GM21526 (cell line): Measurements from ENCODE around the gene ENKD1.

Source experiments
- ATAC-seq: cut with Tn5 transposase; IDR thresholded peaks from one replicate; pipeline ENCODE4 v1.9.1; 2021; ENCODE audit warnings: moderate library complexity; ENCODE audit not compliant: unreplicated experiment, low FRiP score

Gene ENKD1

DNA sequence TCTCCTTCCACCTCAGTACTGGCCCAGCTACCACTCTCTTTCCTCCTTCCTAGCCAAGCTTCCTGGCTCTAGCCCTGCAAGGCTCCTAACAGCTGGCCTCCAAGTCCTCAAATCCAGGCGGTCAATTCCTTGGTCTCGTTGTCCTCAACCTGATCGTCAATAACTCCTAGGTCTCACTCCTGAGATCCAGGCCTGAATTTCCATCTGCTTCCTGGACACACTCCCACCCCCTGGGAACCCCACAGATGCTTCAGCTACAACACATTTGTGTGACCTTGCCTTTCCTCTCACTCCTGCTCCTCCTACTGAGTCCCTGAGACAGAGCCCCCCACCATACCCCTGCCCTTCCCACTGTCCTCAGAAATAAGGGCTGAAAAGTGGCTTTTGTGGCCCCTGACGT, 2.3 kb downstream of the ENKD1 start:
- no peak for ATAC-seq

DNA sequence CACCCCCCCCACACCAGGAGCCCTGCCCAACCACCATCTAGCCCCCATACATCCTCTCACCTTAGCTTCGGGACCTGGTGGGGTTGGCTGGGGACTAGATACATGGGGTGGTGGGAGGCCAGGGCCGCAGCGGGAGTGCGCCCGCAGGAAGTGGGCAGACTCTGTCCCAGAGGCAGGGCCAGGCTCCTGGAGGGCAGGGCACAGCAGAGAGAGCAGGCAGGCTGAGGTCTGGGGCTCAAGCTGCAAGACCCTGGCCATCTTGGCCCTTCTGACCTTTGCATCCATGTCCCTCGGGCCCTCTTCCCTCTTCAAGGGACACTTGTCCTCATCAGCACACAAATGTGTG, 2.7 kb downstream of the ENKD1 start:
- ATAC-seq, result no peak

DNA sequence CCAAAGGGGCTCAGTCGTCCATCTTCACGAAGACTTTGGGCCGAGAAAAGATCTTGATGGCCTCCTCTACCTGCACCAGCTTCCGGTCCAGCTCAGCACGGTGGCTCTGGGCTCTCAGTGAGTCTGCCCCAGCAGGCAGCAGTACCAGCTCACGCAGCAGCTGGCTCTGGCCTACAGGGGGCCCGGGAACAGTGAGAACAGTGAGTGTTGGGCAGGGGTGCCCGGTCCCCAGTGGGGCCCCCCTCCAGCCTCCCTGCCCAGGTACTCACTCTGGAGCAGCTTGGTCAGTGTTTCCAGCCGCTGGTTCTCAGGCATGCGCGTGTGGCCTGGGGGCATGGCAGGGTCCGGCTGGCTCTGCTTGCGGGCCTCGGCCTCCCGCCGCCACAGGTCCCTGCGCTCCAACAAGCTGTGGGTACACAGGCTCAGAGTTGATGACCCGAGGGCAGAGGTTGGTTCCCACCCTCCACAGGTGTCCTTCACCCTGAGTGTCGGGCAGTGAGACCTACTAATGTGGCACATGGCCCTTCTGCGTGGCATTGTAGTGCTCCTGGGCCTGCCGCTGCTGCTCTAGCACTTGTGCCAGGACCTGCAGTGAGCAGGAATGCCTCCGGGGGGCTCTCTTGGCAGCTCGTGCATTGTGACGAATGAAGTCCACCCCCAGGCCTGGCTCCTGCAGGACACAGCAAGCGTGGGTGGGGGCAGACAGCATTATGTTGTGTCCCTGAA, 3.2 kb downstream of the ENKD1 start:
- no peak for ATAC-seq

DNA sequence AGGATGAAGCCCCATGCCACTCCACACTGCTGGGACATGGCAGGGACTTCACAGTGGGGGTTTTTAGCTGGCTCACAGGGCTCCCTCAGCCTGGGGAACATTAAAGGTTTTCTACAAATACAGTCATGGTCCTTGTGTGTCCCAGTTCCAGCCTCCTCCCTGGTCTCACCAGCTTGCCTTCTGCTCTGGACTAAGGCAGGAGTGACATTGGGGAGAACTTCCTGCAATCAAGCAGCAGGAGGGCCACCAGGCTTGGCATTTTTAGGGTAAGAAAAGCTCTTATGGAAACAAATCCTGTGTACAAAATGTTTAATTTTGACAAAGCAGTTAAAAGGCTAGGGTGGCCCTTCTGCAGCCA, 3.9 kb downstream of the ENKD1 start:
- no peak for ATAC-seq

DNA sequence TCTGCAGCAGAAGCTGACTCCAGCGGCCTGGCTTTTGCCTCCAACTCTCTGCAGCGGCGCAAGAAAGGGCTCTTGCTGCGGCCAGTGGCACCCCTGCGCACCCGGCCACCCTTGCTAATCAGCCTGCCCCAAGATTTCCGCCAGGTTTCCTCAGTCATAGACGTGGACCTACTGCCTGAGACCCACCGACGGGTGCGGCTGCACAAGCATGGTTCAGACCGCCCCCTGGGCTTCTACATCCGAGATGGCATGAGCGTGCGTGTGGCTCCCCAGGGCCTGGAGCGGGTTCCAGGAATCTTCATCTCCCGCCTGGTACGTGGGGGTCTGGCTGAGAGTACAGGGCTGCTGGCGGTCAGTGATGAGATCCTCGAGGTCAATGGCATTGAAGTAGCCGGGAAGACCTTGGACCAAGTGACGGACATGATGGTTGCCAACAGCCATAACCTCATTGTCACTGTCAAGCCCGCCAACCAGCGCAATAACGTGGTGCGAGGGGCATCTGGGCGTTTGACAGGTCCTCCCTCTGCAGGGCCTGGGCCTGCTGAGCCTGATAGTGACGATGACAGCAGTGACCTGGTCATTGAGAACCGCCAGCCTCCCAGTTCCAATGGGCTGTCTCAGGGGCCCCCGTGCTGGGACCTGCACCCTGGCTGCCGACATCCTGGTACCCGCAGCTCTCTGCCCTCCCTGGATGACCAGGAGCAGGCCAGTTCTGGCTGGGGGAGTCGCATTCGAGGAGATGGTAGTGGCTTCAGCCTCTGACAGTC, 4.5 kb downstream of the ENKD1 start:
- no peak for ATAC-seq

DNA sequence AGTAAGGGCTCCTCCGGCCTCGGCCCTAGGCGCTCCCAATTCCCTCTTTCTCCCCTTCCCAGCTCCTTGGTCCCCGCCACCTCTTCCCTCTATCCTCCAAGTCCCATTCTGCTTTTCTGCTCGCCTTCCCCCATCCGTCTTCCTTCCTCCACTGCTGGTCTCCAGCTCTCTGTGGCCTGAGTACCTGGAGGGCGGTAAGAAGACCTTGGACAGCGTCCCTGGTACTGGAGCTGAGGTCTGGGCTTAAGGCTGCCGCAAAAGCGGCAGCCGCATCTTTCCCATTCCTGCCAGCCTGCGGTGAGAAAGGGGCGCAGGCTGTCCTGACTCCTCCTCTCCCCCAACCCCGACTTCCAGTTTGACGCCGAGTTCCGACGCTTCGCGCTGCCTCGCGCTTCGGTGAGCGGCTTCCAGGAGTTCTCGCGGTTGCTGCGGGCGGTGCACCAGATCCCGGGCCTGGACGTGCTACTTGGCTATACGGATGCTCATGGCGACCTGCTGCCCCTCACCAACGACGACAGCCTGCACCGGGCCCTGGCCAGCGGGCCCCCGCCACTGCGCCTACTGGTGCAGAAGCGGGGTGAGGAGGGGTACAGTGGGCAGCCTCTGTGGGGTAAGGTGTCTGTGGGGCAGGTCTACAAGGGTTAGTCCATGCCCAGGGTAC, 5.3 kb downstream of the ENKD1 start:
- no peak for ATAC-seq

DNA sequence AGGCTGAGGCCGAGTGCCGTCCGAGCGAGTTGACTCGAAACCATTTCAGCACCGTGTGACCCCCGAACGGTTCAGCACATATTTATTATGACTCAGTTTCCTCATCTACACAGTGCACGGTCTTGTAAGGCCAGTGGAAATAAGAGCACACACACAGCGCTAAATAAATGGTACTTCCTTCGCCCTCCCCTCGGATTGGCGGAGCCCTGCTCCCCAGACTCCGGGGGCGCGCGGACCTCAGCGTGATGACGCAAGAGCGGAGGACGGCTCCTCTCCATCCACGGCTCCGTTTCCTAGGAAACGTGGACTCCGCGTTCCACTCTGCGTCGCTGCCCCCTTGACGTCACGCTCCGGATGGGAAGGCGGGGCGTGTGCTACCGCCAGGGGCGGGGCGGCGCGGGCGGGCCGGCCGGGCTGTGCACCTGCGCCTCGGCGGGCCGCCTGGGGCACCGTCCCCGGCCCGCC, 6.0 kb downstream of the ENKD1 start, which contains the start of gene PARD6A:
PARD6A (plus strand) TSS at position 397 of the 465 bp plus-strand sequence. CDS start 79 bp downstream, outside the sequence.
- peak; percentile 55 for ATAC-seq

DNA sequence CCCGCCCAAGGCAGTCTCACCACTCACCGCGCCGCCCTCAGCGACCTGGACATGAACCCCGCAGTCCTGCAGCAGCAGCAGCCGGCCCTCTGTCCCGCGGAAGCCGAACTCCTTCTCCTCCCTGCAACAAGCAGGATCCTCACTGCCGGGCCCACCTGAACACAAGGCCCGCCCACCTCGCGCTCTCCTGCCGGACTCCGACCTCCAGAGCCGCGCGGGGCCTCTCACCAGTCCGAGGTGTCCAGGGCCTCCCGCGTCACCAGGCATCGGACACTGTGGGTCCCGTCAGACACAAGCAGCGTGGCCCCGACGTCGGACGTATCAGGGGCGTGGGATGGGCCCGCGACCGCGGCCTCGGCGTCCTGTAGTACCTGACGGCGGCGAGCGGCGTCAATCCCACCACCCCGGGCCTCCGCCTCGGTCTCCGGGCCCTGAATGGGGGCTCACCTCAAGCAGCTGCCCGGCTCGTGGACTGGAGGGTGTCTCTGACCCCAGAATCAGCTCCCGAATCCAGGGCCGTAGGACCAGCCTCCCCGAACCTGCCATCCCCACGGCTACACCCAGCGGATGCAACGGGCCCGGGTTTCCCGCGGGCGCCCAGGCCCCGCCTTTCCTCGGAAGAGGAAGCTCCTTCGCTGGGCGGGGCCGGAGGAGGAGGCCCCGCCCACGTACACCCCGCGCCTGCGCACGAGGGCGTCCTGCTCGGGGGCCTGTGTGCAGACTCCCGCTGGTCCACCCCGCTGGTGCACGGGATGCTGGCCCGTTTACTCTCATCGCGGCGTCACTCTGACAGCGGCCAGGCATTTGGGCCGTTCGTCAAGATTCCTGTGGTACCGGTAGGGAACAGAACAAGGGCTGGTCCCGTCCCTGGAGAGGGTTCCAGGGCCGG, 6.6 kb downstream of the ENKD1 start, which contains the start of gene ACD:
ACD (minus strand) TSS at position 586 of the 889 bp plus-strand sequence; CDS start at position 546, 40 bp downstream.
- peak; percentile 50 for ATAC-seq

DNA sequence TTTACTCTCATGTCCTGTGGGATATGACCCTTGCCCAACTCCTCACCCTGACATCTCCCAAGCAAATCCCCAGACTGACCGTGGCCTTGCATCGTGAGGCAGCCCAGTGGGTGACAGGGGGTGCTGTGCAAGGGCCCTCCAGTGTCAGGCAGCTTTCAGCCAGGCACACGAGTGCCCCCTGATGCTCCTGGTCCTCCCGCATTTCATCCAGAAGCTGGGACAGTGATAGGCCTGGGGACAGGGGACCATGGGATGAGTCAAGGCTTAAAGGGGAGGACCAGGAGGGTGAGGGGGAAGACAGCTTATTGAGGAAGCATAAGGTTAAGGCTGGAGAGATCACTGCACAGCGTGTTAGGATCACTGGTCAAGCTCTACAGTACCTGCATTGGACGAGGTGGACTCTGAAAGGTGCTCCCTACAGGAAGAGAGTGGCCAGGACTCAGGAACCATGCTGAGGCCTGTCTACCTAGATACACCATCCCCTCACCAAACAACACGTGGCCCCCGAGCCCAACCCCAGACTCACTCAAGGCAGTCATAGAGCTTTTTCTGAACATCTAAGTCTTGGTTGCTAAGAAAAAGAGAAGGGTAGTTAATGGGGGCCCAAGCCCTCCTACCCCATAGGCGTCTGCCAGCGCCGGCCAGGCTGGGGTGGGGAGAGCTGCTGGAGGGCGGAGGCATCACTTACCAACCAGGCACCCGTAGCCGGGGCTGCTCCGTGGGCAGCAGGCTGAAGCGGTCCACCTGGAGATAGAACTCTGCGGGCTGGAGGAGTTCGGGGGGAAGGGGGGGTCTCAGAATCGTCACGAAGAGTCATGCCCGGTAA, 7.5 kb downstream of the ENKD1 start:
- ATAC-seq, result no peak

DNA sequence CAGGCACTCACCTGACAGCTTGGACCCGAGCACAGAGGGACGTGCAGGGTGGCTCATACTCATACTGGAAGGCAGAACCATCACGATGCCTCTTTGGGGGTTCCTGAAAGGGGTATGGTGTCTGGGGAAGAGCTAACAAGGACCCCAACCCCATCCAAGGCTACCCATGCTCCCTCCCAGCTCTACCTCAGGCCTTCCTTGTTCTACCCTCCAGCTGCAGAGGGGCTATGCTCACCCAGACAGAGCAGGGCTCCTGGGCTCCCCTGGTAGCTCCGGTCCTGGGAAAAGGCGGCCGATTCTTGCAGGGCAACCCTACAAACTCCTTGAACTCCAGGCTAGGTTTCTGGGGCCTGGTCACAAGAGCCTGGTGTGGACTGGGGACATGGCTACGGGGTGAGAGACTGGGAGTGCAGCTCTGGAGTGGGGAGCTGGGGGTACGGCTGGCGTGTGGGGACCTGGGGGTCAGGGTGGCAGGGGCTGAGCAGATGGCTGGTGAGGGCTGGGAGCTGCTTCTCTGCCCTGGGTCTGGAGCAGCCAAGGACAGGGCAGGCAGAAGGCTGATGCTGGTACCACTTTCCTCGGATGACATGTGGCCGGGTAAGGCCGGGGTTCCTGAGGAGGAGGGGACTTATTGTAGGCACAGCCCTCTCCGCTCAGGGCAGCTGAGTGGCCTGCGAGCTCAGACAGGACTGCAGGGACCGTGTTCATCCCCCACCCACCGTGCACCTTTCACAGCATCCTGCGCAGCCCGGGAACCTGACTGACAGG, 8.6 kb downstream of the ENKD1 start:
- no peak for ATAC-seq

DNA sequence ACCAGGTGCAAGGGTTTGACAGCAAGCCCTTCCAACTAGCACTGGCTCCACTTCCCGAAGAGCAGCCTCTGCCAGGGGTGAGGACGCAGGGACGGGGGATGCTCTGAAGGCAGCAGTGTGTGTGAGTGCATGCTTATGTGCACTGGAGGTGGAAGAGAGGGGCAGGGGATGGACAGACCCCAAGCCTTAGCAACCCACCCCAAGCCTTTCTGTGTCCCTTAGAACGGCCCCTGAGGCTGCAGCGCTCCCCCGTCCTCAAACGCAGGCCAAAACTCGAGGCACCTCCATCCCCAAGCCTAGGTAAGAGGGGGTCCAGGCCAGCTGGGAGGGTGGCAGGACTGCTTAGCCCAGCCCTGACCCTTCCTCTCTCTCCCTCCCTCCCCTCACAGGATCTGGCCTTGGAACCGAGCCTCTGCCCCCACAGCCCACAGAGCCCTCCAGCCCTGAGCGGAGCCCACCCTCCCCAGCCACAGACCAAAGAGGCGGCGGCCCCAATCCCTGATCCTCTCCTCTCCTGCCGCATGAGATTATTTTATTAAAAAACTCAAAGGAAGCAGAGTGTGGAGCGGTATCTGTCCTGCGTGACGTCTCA, 9.4 kb downstream of the ENKD1 start:
- no peak for ATAC-seq

DNA sequence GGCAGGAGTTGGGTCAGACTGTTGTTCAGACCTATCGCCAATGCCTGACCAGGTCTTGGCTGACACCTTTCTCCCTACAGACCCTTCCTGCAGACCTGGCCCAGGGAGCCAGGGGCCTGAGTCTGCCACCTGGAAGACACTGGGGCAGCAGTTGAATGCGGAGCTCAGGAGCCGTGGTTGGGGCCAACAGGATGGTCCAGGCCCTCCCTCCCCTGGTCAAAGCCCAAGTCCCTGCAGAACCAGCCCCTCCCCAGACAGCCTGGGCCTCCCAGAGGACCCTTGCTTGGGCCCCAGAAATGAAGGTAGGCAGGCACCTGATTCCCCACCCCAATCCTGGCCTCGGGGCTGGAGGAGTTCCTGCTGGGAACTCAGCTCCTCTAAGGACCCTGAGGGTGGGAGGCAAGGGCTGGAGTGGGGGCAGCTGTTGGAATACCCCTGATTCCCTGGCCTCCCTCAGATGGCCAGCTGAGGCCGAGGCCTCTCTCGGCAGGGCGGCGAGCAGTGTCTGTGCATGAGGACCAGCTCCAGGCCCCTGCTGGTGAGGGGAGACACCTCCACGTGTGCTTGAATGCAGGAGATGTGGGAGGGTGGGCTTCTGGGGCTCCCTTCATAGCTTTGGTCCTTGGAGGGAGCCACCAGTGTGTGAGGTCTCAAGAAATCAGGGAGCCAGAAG, 10.1 kb downstream of the ENKD1 start:
- no peak for ATAC-seq

DNA sequence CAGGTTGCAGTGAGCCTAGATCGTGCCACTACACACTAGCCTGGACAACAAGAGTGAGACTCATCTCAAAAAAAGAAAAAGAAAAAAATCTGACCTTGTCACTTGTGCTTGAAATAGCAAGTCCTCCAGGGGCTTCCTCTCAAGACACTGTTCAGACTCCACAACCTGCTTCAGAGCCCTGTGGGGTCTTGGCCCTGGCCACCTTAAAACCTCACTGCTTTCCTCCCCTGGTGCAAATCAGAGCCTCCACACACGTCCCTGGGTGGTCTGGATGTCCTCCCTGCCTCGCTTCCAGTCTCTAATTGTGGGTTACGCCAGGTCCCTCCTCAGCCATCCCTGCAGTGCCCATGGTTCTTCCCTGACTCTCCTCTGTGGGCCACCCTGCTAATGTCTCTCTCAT, 11.2 kb downstream of the ENKD1 start:
- ATAC-seq, result no peak

DNA sequence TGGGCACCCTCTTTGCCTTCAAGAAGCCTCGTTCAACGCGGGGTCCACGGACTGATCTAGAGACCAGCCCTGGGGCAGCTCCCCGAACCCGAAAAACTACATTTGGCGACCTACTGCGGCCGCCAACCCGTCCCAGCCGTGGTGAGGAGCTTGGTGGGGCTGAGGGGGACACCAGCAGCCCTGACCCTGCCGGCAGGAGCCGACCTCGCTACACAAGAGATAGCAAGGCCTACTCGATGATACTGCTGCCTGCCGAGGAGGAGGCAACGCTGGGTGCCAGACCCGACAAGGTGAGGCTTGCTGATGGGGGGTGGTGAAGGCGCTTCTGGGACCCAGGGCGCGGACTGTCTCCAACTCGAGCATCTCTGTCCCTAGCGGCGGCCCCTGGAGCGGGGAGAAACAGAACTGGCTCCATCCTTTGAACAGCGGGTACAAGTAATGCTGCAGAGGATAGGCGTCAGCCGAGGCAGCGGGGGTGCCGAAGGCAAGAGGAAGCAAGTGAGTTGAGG, 12.1 kb downstream of the ENKD1 start:
- ATAC-seq, result no peak

DNA sequence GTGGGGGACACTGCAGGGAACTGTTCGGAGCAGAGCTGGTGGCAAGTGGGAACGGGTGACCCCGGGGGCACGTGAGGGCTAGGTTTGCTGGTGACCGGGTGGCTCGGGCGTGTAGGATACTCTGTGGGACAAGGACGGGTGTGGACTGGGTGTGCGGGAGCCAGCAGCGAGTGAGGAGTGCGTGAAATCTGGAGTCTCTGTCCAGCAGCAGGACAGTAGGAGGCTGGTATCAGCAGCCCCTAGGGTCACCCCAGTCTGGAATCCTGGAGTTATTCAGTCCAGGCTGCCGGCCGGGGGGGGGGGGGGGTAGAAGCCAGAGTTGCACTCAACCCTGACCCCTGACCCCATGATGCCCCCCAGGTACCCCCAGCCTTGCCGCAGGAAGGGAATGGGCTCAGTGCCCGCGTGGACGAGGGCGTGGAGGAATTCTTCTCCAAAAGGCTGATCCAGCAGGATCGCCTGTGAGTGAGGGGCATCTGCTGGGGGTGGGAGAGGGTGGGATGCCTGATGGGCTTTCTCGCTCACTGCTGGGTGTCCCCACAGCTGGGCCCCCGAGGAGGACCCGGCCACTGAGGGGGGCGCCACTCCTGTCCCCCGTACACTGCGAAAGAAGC, 12.7 kb downstream of the ENKD1 start:
- no peak for ATAC-seq

DNA sequence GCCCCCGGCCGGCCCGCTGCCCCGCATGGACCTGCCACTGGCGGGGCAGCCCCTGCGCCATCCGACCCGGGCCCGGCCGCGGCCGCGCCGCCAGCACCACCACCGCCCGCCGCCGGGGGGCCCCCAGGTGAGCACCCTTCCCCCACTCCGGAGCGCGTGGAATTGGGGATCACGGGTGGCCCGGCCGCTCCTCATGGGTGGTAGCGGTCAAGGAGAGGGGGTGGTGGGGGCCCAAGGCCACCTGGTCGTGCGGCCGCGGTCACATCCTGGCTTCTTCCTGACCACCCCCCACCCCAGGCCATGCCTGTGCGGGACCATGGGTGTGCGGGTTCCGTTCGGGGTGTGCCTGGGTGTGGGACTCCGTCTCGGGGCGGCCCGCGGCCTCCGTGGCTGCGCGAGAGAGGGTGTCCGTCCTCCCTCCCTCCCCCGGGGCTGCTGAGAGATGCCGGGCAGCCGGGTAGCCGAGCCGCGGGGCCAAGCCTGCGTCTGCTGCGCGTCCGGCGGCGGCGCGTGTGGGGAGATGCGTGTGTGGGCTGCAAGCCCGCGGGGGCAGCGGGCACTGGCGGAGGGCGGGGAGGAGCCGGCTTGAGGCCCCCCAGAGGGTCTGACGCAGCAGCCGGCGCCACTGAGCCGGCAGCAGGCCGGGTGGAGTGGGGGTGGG, 13.3 kb downstream of the ENKD1 start:
- ATAC-seq, result no peak
